HT-29 (cell line): ENCODE results near the gene PDLIM3. TPM values are rescaled to one million over a fixed set of nuclear protein-coding genes. Genes with fewer than 3 reads are reported as not detected.
"Not testable (repeated sequence)": the region's sequence is repeated elsewhere in the genome, so short reads cannot be mapped to it uniquely, and the experiment has no call there.

Experiments used
- DNase-seq: peaks from one replicate; pipeline ENCODE4 v3.0.0-alpha.2; 2015; ENCODE audit warnings: low spot score
- total RNA-seq: library from RNA; depleted of rRNA; stranded (reverse); fragments of >200 nt; shearing (Covaris generic); gene quantifications from 2 replicates; pipeline ENCODE4 v1.2.3, GENCODE V29; 2014

PDLIM3 gene
- total RNA-seq, 1 experiment from 2014 or later: not detected

DNA sequence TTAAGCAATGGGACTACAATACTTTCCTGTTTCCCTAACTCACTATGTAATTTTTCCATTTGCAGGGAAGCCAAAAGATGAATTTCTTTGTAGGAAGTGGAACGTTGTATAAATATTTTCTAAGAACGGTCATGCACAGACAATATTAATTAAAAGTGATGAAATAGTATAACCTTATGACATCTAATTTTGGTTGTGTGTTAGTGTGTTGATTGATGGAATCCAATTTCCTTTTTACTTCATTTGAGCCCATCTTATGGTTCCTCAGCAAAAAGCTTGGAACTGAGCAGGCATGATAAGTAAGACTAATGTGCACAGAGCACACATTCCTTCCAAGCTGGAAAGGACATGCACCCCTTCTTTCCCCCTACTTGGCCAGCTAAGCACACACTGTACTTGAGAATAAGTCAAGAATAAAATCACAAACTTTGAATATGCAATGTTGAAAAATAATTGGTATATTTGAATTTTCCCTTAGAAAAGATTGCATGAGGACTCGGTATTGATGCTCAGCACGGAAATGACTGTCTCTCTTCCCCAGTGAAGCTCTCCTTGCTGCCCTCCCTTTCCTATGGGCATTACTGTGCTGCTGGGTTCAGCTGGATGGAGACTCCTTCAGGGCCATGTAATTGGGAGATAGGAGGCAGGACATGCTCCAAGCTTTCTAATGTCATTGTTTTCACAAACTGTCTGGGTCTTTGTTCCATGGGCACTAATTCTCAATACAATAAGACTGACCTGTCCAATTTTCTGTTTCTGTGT is 19.2 kb upstream of the PDLIM3 start:
- DNase-seq: no peak

DNA sequence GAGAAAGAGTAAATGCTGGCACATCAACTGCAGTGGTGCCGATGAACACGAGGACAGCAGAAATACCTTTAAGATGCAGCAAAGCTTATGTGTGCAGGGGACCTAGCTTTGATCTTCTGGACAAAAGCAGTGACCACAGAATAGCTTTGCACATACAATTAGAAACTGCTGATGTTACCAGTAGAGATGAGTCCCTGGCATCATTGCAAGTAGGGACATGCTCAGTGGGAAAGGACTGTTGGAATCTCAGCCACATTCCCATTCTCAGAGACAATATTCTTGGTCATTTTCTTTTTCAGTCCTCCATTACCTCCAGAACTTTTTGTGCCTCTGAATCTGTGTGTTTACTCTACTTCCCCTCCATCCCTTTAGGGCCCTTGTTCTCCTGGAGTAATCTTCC is 16.9 kb upstream of the PDLIM3 start:
- DNase-seq: no peak

GRCh38 chr4:185550933-185551332 is 15.6 kb upstream of the PDLIM3 start:
- DNase-seq: no peak

- no peak for DNase-seq
Measured at GRCh38 chr4:185549095-185549639, 13.9 kb upstream of the PDLIM3 start.

DNA sequence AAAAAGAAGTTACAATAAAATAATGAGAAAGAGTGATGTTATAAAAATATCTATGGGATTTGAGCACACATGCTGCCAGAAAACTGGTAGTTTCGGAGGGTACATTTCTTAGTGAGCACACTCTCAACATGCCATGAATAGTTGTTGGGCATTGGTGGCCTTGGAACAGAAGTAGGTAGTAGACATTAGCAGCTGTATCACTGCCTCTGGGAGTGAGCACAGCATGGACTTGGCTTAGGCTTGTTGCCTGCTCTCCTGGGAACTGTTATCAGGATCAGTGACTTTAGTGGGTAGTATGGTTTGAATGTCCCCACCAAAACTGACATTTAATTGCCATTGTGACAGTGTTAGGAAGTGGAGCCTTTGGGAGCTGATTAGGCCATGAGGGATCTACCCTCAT is 13.3 kb upstream of the PDLIM3 start:
- no peak for DNase-seq

DNA sequence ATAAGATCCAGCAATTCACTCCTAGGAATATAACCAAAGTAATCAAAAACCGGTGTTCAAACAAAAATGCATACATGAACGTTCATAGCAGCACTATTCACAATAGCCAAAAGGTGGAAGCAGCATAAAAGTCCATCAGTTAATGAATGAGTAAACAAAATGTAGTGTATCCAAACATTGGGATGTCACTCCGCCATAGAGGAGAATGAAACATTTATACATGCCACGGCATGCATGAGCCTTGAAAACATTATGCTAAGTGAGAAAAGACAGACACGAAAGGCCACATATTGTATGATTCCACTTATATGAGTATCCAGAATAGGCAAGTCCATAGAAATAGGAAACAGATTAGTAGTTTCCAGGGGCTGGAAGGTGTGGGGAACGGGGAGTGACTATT is 11.0 kb upstream of the PDLIM3 start:
- DNase-seq: no peak

DNA sequence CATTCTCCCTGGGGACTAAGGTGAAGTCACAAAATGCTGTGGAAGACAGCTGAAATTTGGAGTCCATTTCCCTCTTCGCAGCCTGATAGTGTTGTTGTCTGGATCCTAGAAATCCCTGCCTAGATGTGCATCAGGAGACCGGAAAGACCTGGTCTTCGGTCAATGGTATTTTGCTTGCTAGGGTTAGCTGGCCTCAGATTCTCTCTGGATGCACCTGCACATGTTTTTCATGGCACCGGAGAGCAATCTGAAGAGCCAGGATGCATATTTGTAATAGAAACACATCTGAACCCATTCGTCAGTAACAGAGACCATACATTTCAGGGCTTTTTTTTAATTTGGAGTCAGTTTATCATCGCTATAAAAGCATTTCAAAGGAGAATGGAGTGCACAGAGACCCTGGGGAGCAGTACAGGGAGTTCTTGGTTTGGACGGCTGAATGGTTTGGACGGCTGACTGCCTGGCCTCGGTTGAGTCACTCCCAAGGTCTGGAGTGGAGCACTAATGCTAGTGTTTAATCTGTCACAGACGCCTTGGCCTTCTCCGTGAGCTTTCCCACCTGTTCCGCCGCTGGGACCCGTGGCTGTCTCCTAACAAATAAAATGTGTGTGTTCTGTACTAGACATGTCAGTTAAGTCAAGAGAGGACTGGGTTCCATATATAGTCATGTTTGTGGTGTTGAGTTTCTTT is 7.5 kb upstream of the PDLIM3 start:
- no peak for DNase-seq

DNA sequence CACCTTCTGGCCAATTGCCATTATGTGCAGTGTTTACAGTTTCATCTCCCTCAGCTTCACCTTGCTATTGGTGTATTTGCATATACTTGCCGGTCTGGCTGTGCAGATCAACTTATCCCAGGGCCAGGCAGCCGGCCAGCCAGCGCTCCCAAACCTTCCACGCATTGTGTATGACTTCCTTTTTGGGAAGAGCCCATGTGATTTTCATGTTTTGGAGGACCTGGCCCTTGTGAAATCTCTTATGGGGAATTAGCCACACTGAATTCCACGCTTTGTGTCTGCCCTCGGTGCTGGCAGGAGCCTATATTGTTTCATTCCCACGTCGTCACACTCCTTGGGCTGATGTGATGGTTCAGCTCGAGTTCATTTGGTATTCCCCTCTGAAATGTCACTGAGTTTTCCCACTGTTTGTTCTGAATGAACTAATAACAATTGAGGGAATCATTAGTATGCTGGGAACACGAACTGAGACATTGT is 6.0 kb upstream of the PDLIM3 start:
- no peak for DNase-seq

- no peak for DNase-seq
Measured at GRCh38 chr4:185540487-185541120, 5.3 kb upstream of the PDLIM3 start.

GRCh38 chr4:185540040-185540439 is 4.7 kb upstream of the PDLIM3 start:
- DNase-seq: no peak

DNA sequence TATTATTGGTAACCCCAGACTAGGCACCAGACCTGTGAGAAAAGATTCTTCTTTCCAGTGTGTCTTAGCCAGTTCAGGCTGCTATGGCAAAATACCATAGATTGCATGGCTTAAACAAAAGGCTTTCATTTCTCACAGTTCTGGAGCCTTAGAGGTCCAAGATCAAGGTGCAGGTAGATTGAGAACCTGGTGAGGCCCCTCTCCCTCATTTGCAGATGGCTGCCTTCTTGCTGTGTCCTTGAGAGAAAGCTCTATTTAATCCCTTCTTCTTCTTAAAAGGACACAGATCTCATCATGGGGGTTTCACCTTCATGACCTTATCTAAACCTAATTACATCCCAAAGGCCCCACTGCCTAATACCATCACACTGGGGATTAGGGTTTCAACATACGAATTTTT is 3.5 kb upstream of the PDLIM3 start:
- no peak for DNase-seq

- DNase-seq: no peak
Measured at GRCh38 chr4:185536411-185536709, 1.1 kb upstream of the PDLIM3 start.

GRCh38 chr4:185535612-185536410 is 504 bp upstream of the PDLIM3 start:
- no peak for DNase-seq

- DNase-seq: no peak
Measured at GRCh38 chr4:185534511-185534865, 819 bp downstream of the PDLIM3 start.

GRCh38 chr4:185532795-185533324 is 2.4 kb downstream of the PDLIM3 start:
- DNase-seq: no peak

- no peak for DNase-seq
Measured at GRCh38 chr4:185532293-185532692, 3.0 kb downstream of the PDLIM3 start.

- DNase-seq: not testable (repeated sequence)
Measured at GRCh38 chr4:185531654-185532053, 3.7 kb downstream of the PDLIM3 start.

GRCh38 chr4:185529413-185529812 is 5.9 kb downstream of the PDLIM3 start:
- DNase-seq: no peak

- DNase-seq: no peak
Measured at GRCh38 chr4:185524888-185525863, 10.1 kb downstream of the PDLIM3 start.

- no peak for DNase-seq
Measured at GRCh38 chr4:185523862-185524261, 11.4 kb downstream of the PDLIM3 start.
